ENCODE data around the gene SPON1.
A peak's percentile ranks its signal among the peaks of the same experiment; 100 is the strongest.

- TF ChIP-seq, protein P1, sequence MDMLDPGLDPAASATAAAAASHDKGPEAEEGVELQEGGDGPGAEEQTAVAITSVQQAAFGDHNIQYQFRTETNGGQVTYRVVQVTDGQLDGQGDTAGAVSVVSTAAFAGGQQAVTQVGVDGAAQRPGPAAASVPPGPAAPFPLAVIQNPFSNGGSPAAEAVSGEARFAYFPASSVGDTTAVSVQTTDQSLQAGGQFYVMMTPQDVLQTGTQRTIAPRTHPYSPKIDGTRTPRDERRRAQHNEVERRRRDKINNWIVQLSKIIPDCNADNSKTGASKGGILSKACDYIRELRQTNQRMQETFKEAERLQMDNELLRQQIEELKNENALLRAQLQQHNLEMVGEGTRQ (IDR thresholded peaks at IDR 0.05; ENCODE audit: low read length), result no peak
- TF ChIP-seq CTCF (IDR thresholded peaks at IDR 0.05; ENCODE audit: control extremely low read depth in 1 of 3, insufficient read depth in 1 of 3, low read depth in 1 of 3, low read length in 3 of 3) (no peak), RAD21 (IDR thresholded peaks at IDR 0.05 in 1 of 2, conservative IDR thresholded peaks at IDR 0.05 in 1 of 2; ENCODE audit: low read depth in 2 of 2, low read length in 2 of 2) (peak in 1 of 2 experiments; percentile 0; a peak in 1 of 4 replicates)
Measured at GRCh38 chr11:13962562-13963168, at the start of gene SPON1.
